Fibroblast of lung (primary cell): ENCODE results near the gene MEN1. TPM values are rescaled to one million over a fixed set of nuclear protein-coding genes. Genes with fewer than 3 reads are reported as not detected.

ENCODE experiments used
- DNase-seq, 2 donors: peaks; one replicate each; pipeline versions ENCODE4 v3.0.0 to v3.0.0-alpha.2; 2010; ENCODE audit warnings: low read depth in 2 of 2
- H2AFZ ChIP-seq: 2 replicates; pipeline ENCODE4 v1.5.1; 2012; ENCODE audit warnings: low read length, control low read depth, inconsistent platforms
- H3K27ac ChIP-seq: 2 replicates; pipeline ENCODE4 v1.5.1; 2011; ENCODE audit warnings: low read length, control low read depth; ENCODE audit not compliant: insufficient read depth
- H3K27me3 ChIP-seq: 2 replicates; pipeline ENCODE4 v1.5.1; 2011; ENCODE audit warnings: mild to moderate bottlenecking, low read length; ENCODE audit not compliant: control insufficient read depth, insufficient read depth
- H3K36me3 ChIP-seq: 2 replicates; pipeline ENCODE4 v1.5.1; 2011; ENCODE audit warnings: low read length; ENCODE audit not compliant: control insufficient read depth, insufficient read depth
- H3K4me1 ChIP-seq: 2 replicates; pipeline ENCODE4 v1.5.1; 2011; ENCODE audit warnings: low read length; ENCODE audit not compliant: control insufficient read depth, insufficient read depth; ENCODE audit errors: extremely low read depth
- H3K4me2 ChIP-seq: 2 replicates; pipeline ENCODE4 v1.5.1; 2011; ENCODE audit warnings: low read length, control low read depth; ENCODE audit not compliant: insufficient read depth; ENCODE audit errors: extremely low read depth
- H3K4me3 ChIP-seq, 4 experiments: fragments of 200-600 bp in 1 of 4; sonication (generic) in 1 of 4; replicated peaks in 1 of 4; 2 replicates each; pipeline ENCODE4 v1.5.1; 2011 to 2016; ENCODE audit warnings: low read length in 4 of 4, low read depth in 3 of 4, mild to moderate bottlenecking in 3 of 4, control low read depth in 2 of 4, inconsistent platforms in 1 of 4, mixed read lengths in 1 of 4; ENCODE audit not compliant: insufficient read depth in 1 of 4; ENCODE audit errors: control extremely low read depth in 1 of 4
- H3K79me2 ChIP-seq: 2 replicates; pipeline ENCODE4 v1.5.1; 2012; ENCODE audit warnings: mild to moderate bottlenecking, low read length, inconsistent platforms; ENCODE audit not compliant: control insufficient read depth, insufficient read depth
- H3K9ac ChIP-seq: 2 replicates; pipeline ENCODE4 v1.5.1; 2011; ENCODE audit warnings: mild to moderate bottlenecking, low read length, control low read depth; ENCODE audit not compliant: insufficient read depth
- H3K9me3 ChIP-seq: 2 replicates; pipeline ENCODE4 v1.5.1; 2012; ENCODE audit warnings: low read depth, low read length; ENCODE audit not compliant: control insufficient read depth, insufficient read depth
- H4K20me1 ChIP-seq: 2 replicates; pipeline ENCODE4 v1.5.1; 2011; ENCODE audit warnings: low read length; ENCODE audit not compliant: control insufficient read depth, insufficient read depth; ENCODE audit errors: extremely low read depth
- EZH2 ChIP-seq: IDR thresholded peaks from 2 replicates; pipeline ENCODE4 v1.5.1; 2012; ENCODE audit warnings: low read length, control low read depth, mild to moderate bottlenecking; ENCODE audit errors: missing control alignments
- polyA plus RNA-seq, 2 donors: library from polyadenylated mRNA; depleted of rRNA in 1 of 2; stranded (reverse) in 1 of 2; unstranded in 1 of 2; fragments of >200 nt; gene quantifications; 2 replicates each; pipeline ENCODE4 v1.2.1, GENCODE V29; 2011 to 2012; ENCODE audit warnings: missing spikeins in 1 of 2
- total RNA-seq: library from RNA; depleted of rRNA; stranded (reverse); fragments of >200 nt; gene quantifications from 2 replicates; pipeline ENCODE4 v1.2.1, GENCODE V29; 2014
- TF ChIP-seq, protein P1 (sequence below), 2 donors: IDR thresholded peaks in 1 of 2; conservative IDR thresholded peaks in 1 of 2; 1 replicate in 1 of 2; 2 replicates in 1 of 2; pipeline ENCODE4 v1.5.1; 2011 to 2012; ENCODE audit warnings: low read length in 2 of 2, control low read depth in 1 of 2, inconsistent platforms in 1 of 2, low read depth in 1 of 2, mild to moderate bottlenecking in 1 of 2

MEN1 gene
- total and polyA plus RNA-seq, 2 donors (not counting 1 experiment from before 2014, with no cell fraction given), result 8.9 to 13.7 TPM

DNA sequence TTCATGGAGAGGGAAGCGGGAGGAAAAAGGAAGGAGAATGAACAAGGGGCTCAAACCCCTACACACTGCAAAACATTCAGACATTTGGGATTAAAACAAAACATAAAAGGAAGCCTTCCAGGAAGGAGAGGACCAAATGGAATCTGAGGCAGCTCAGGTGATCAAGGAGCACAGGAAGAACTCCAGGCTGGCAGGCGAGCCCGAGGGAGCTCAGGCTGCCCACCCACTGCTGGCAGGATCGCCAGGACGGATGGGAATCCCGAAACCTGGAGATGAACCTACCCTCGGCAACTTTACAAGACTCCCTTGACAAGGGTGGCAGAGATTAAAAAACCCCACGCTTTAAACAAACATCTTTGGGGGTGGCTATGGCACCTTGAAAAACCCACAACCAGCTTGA, 45.6 kb downstream of the MEN1 start:
- H2AFZ ChIP-seq, result no peak overlapping the region
- H3K36me3 ChIP-seq, result peaks cover 43% of the 10 kb centered on the region
- H3K27me3 ChIP-seq, result no peaks in the 10 kb centered on the region
- peaks cover 8% of the 10 kb centered on the region for H3K79me2 ChIP-seq
- no peak overlapping the region for H3K9ac ChIP-seq
- no peak overlapping the region for H3K4me3 ChIP-seq
- H3K9me3 ChIP-seq, result no peaks in the 10 kb centered on the region
- H4K20me1 ChIP-seq, result no peaks in the 10 kb centered on the region
- no peak for TF ChIP-seq EZH2
- TF ChIP-seq, protein P1, sequence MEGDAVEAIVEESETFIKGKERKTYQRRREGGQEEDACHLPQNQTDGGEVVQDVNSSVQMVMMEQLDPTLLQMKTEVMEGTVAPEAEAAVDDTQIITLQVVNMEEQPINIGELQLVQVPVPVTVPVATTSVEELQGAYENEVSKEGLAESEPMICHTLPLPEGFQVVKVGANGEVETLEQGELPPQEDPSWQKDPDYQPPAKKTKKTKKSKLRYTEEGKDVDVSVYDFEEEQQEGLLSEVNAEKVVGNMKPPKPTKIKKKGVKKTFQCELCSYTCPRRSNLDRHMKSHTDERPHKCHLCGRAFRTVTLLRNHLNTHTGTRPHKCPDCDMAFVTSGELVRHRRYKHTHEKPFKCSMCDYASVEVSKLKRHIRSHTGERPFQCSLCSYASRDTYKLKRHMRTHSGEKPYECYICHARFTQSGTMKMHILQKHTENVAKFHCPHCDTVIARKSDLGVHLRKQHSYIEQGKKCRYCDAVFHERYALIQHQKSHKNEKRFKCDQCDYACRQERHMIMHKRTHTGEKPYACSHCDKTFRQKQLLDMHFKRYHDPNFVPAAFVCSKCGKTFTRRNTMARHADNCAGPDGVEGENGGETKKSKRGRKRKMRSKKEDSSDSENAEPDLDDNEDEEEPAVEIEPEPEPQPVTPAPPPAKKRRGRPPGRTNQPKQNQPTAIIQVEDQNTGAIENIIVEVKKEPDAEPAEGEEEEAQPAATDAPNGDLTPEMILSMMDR (conservative IDR thresholded peaks at IDR 0.05 in 1 of 2, IDR thresholded peaks at IDR 0.05 in 1 of 2; ENCODE audit: low read depth in 1 of 2, low read length in 2 of 2), result no peak
- no peak overlapping the region for H3K4me2 ChIP-seq
- H3K27ac ChIP-seq, result no peak overlapping the region
- peaks cover 21% of the 10 kb centered on the region for H3K4me1 ChIP-seq
- no peak for DNase-seq

DNA sequence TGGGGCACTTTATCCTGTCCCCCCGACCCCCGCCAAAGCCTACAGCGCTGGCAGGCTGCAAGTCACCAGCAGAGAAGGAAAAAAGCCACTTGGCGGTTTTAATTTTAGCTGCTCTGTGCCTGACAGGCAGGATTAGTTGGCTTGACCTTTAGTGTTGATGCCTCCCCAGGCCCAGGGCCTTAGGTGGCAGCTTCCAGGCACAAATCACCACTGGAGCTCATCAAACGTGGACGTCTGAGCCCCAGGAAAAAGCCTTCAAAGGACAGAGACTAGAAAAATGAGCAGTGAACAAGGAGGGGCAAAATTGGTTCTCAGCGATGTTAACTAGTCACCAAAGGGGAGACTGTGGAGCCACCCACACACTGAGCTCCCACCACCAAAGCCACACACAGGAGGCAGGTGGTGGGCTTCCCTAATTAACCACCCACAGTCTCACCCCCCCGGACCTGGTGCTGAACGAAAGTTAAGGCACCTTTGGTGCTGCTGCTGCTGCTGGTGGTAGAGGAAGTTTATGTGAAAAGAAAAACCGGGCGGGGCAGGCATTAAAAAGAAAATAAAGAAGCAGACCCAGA, 46.2 kb downstream of the MEN1 start:
- no peak overlapping the region for H3K4me2 ChIP-seq

GRCh38 chr11:64763526-64764039, 46.8 kb downstream of the MEN1 start:
- Histone ChIP-seq H3K27ac (peak overlapping the region; percentile 24), H3K27me3 (no peaks in the 10 kb centered on the region), H3K4me2 (no peak overlapping the region), H3K4me3 (no peak overlapping the region), H4K20me1 (no peaks in the 10 kb centered on the region), H2AFZ (no peak overlapping the region), H3K4me1 (peaks cover 26% of the 10 kb centered on the region), H3K79me2 (peaks cover 8% of the 10 kb centered on the region), H3K9ac (no peak overlapping the region), H3K9me3 (no peaks in the 10 kb centered on the region), H3K36me3 (peaks cover 33% of the 10 kb centered on the region)
- no peak for DNase-seq
- TF ChIP-seq, protein P1 (conservative IDR thresholded peaks at IDR 0.05 in 1 of 2, IDR thresholded peaks at IDR 0.05 in 1 of 2; ENCODE audit: low read depth in 1 of 2, low read length in 2 of 2), result no peak
- TF ChIP-seq EZH2, result no peak

More for the DNA sequence above, 46.2 kb downstream of the MEN1 start:
- Histone ChIP-seq H3K9ac (no peak overlapping the region), H3K27me3 (no peaks in the 10 kb centered on the region), H3K36me3 (peaks cover 38% of the 10 kb centered on the region), H3K27ac (no peak overlapping the region), H4K20me1 (no peaks in the 10 kb centered on the region), H3K4me1 (peaks cover 26% of the 10 kb centered on the region), H3K9me3 (no peaks in the 10 kb centered on the region), H3K79me2 (peaks cover 8% of the 10 kb centered on the region), H3K4me3 (no peak overlapping the region), H2AFZ (no peak overlapping the region)
- no peak for TF ChIP-seq EZH2
- TF ChIP-seq, protein P1 (conservative IDR thresholded peaks at IDR 0.05 in 1 of 2, IDR thresholded peaks at IDR 0.05 in 1 of 2; ENCODE audit: low read depth in 1 of 2, low read length in 2 of 2), result no peak
- no peak for DNase-seq
